NCI-H2196 (cell line): Measurements from ENCODE around the gene LKAAEAR1.

Experiments used
- DNase-seq: peaks from one replicate; lab custom pipeline; 2025; ENCODE audit not compliant: unreplicated experiment; lab: John Stamatoyannopoulos, UW

Gene LKAAEAR1

GRCh38 chr20:64039293-64040160, 44.7 kb downstream of the LKAAEAR1 start:
- DNase-seq: no peak

- DNase-seq: peak; percentile 83
These were observed 45.5 kb downstream of the LKAAEAR1 start for GRCh38 chr20:64038565-64039292.

GRCh38 chr20:64038224-64038564, 46.0 kb downstream of the LKAAEAR1 start:
- DNase-seq: peak; percentile 38

- peak; percentile 69 for DNase-seq
These were observed 46.5 kb downstream of the LKAAEAR1 start for GRCh38 chr20:64037498-64038213.

GRCh38 chr20:64037199-64037497, 47.0 kb downstream of the LKAAEAR1 start:
- no peak for DNase-seq

GRCh38 chr20:64036346-64037198, 47.6 kb downstream of the LKAAEAR1 start:
- no peak for DNase-seq

- no peak for DNase-seq
These were observed 48.3 kb downstream of the LKAAEAR1 start, which contains the start of gene C20orf204 for GRCh38 chr20:64035933-64036345. Gene C20orf204 (plus strand): TSS chr20:64036182. CDS start chr20:64036324, 142 bp downstream.

- DNase-seq: no peak
These were observed 48.9 kb downstream of the LKAAEAR1 start for GRCh38 chr20:64035066-64035932.

- DNase-seq: no peak
These were observed 50.2 kb downstream of the LKAAEAR1 start for GRCh38 chr20:64033981-64034493.
